C4-2B (cell line): ENCODE results near the gene MINDY2.

ENCODE experiments used
- CTCF ChIP-seq: fragments of 450-650 bp; conservative IDR thresholded peaks from 2 replicates; pipeline ENCODE4 v1.5.1; 2017; ENCODE audit warnings: mild to moderate bottlenecking
- ZFX ChIP-seq: fragments of 450-650 bp; IDR thresholded peaks from 2 replicates; pipeline ENCODE4 v1.6.1; 2017

DNA sequence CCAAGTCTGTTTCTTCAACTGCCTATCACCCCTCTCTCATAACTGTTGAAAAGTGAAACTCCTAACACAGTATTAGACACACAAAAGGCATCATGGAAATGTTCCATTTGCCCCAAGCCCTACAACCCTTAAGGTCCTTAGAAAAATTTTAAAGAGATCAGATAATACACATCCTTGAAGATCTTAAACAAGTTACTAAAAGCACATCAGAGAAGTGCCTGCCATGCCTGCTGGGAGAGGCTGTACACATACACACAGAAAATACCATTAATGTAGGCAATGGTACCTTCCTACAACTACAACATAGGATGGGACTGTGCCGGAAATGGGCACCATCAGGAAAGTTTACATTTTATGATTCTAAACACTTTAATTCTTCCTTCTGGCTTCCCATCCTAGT, 24.9 kb upstream of the MINDY2 start:
- TF ChIP-seq CTCF (no peak), ZFX (no peak)
